ENCODE results near the gene TSSK1B. TPM values are rescaled to one million over a fixed set of nuclear protein-coding genes. Genes with fewer than 3 reads are reported as not detected.

TSSK1B gene
- total and polyA plus RNA-seq, 10 of the 15 experiments (the other 5 are each of a cell fraction or from before 2014, with no cell fraction given): not detected

DNA sequence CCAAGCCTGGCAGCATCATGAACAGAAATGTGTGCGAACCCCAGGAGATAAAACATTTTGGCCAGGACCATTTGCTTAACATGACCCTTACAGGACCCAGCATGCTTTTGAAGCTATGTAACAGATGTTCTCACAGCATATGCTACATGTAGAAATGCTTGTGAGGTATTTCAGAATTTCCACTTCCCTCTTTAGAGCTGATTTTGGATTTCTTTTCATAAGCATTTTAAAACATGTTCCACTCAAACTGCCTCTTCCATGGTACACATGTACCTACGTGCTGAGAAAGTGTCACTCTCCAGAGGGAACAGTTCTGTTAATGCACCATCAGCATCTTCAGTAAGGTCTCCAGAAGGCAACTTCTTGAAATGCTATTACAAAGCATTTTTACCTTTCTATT is 15.7 kb upstream of the TSSK1B start (continued):
- TF ChIP-seq, protein P1, sequence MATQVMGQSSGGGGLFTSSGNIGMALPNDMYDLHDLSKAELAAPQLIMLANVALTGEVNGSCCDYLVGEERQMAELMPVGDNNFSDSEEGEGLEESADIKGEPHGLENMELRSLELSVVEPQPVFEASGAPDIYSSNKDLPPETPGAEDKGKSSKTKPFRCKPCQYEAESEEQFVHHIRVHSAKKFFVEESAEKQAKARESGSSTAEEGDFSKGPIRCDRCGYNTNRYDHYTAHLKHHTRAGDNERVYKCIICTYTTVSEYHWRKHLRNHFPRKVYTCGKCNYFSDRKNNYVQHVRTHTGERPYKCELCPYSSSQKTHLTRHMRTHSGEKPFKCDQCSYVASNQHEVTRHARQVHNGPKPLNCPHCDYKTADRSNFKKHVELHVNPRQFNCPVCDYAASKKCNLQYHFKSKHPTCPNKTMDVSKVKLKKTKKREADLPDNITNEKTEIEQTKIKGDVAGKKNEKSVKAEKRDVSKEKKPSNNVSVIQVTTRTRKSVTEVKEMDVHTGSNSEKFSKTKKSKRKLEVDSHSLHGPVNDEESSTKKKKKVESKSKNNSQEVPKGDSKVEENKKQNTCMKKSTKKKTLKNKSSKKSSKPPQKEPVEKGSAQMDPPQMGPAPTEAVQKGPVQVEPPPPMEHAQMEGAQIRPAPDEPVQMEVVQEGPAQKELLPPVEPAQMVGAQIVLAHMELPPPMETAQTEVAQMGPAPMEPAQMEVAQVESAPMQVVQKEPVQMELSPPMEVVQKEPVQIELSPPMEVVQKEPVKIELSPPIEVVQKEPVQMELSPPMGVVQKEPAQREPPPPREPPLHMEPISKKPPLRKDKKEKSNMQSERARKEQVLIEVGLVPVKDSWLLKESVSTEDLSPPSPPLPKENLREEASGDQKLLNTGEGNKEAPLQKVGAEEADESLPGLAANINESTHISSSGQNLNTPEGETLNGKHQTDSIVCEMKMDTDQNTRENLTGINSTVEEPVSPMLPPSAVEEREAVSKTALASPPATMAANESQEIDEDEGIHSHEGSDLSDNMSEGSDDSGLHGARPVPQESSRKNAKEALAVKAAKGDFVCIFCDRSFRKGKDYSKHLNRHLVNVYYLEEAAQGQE (IDR thresholded peaks at IDR 0.05; ENCODE audit: low read depth, low read length): no peak

DNA sequence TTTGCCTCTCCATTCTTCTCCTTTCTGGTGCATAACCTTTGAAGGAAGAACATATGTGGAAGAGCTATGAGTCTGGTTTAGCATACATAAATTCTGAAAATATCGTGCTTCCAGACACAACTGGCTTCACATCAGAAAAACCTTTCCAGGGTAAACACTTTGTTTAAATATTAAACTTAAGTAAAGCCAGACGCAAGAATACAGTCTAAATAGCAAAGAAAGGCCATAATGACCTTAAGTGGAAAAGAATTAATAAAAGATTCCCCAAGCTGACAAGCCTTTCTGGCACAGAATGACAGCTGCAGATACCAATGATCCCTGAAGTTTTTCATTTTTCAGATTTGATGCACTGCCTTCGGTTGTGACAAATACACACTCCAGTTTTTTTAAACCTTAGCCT is 13.5 kb upstream of the TSSK1B start:
- no peaks in the 10 kb centered on the region for H3K4me1 ChIP-seq (ENCODE audit: control insufficient read depth, insufficient read depth, low read length)
- ATAC-seq: no peak
- no peak overlapping the region for H3K27ac ChIP-seq (ENCODE audit: control insufficient read depth, insufficient read depth)
- no peaks in the 10 kb centered on the region for H3K36me3 ChIP-seq (ENCODE audit: control insufficient read depth in 2 of 2, insufficient read depth in 2 of 2, low read length in 1 of 2)
- 40% methylated on average over 3 of the region's 3 CpGs for WGBS (ENCODE audit: insufficient coverage, insufficient replicate concordance, low lambda C conversion rate, missing lambda C conversion rate)
- intact Hi-C loops (cut with micrococcal nuclease; ENCODE audit: unreplicated experiment) (no loop called here), in situ Hi-C loops (cut with MboI) (no loop called here)
- CTCF ChIA-PET: interaction anchor here (1.1 to 1.8 kb wide), 2 partner anchors 61 to 62 kb away, joined by 3 read pairs; no protein-coding TSS in a partner anchor
- H3K4me2 ChIP-seq (ENCODE audit: control insufficient read depth, insufficient read depth): no peak overlapping the region
- POLR2A ChIA-PET: interaction anchor here (0.6 kb wide), 1 partner anchor 66 kb away, joined by 7 read pairs; no protein-coding TSS in a partner anchor
- no peak for DNase-seq (ENCODE audit: low read depth, low spot score)
- H3K9ac ChIP-seq (ENCODE audit: control insufficient read depth, insufficient read depth, low read length): no peak overlapping the region
- no peaks in the 10 kb centered on the region for H3K27me3 ChIP-seq (replicated peaks in 1 of 2; ENCODE audit: control insufficient read depth in 2 of 2, insufficient read depth in 2 of 2, low read length in 1 of 2)
- H4K20me1 ChIP-seq (ENCODE audit: control insufficient read depth, insufficient read depth): no peaks in the 10 kb centered on the region
- no peak overlapping the region for H3K4me3 ChIP-seq
- FAIRE-seq: no peak
- SMC1A ChIA-PET (ENCODE audit: uncharacterized antibody, unreplicated experiment): interaction anchor here (1.0 to 1.1 kb wide), 2 partner anchors 18 to 658 kb away, joined by 3 read pairs; no protein-coding TSS in a partner anchor
- no peaks in the 10 kb centered on the region for H3K9me3 ChIP-seq (replicated peaks; ENCODE audit: control insufficient read depth, insufficient read depth, low read length)
- BruUV-seq (replicated peaks): no TSS peak
- no peaks in the 10 kb centered on the region for H3K79me2 ChIP-seq (ENCODE audit: control insufficient read depth, insufficient read depth, low read length)
- RAD21 ChIA-PET (ENCODE audit: unreplicated experiment): no interaction called here
- no peak for TF ChIP-seq TCF12 (IDR thresholded peaks at IDR 0.05; ENCODE audit: low read depth, low read length)
- TF ChIP-seq JUND (IDR thresholded peaks at IDR 0.05; ENCODE audit: low read depth, low read length): no peak
- TF ChIP-seq, protein P2, sequence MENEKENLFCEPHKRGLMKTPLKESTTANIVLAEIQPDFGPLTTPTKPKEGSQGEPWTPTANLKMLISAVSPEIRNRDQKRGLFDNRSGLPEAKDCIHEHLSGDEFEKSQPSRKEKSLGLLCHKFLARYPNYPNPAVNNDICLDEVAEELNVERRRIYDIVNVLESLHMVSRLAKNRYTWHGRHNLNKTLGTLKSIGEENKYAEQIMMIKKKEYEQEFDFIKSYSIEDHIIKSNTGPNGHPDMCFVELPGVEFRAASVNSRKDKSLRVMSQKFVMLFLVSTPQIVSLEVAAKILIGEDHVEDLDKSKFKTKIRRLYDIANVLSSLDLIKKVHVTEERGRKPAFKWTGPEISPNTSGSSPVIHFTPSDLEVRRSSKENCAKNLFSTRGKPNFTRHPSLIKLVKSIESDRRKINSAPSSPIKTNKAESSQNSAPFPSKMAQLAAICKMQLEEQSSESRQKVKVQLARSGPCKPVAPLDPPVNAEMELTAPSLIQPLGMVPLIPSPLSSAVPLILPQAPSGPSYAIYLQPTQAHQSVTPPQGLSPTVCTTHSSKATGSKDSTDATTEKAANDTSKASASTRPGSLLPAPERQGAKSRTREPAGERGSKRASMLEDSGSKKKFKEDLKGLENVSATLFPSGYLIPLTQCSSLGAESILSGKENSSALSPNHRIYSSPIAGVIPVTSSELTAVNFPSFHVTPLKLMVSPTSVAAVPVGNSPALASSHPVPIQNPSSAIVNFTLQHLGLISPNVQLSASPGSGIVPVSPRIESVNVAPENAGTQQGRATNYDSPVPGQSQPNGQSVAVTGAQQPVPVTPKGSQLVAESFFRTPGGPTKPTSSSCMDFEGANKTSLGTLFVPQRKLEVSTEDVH (IDR thresholded peaks at IDR 0.05; ENCODE audit: low read depth, partially characterized antibody): no peak
- no peak for TF ChIP-seq SMAD1 (IDR thresholded peaks at IDR 0.05; ENCODE audit: low read depth, partially characterized antibody)
- H2AFZ ChIP-seq (ENCODE audit: control insufficient read depth, low read depth, low read length): no peak overlapping the region

Measured in GM12878 (cell line).